Lower leg skin (tissue), 3 donors: ENCODE results near the gene ABCA7.

Source experiments
- CTCF ChIP-seq, 3 donors: fragments of 450-650 bp; IDR thresholded peaks; one replicate each; pipeline ENCODE4 v1.5.1; 2016; ENCODE audit warnings: antibody characterized with exemption in 3 of 3, mild to moderate bottlenecking in 3 of 3, moderate library complexity in 2 of 3
- POLR2A ChIP-seq, 2 donors: fragments of 450-650 bp; IDR thresholded peaks; one replicate each; pipeline ENCODE4 v1.6.1; 2016 to 2017; ENCODE audit warnings: antibody characterized with exemption in 2 of 2, mild to moderate bottlenecking in 1 of 2, moderate library complexity in 1 of 2

- TF ChIP-seq POLR2A (IDR thresholded peaks at IDR 0.05) (no peak), CTCF (IDR thresholded peaks at IDR 0.05) (no peak)
These were observed 16.1 kb downstream of the ABCA7 start for GRCh38 chr19:1055886-1056620.
